ENCODE results near the gene ATP6V1G2. TPM values are rescaled to one million over a fixed set of nuclear protein-coding genes. Genes with fewer than 3 reads are reported as not detected.

Gene ATP6V1G2
- total RNA-seq, 1 experiment from 2014 or later = 1.2 TPM

GRCh38 chr6:31532644-31533454 lies 13.6 kb downstream of the ATP6V1G2 start:
- no peak for DNase-seq (ENCODE audit: unreplicated experiment)
- CTCF ChIA-PET = no interaction called here
- Mint-ChIP-seq H3K27me3 (ENCODE audit: insufficient read depth, unreplicated experiment) (no peaks in the 10 kb centered on the region), H3K36me3 (ENCODE audit: insufficient read depth, unreplicated experiment) (peaks cover 95% of the 10 kb centered on the region), H3K4me3 (ENCODE audit: unreplicated experiment) (no peak overlapping the region), H3K4me1 (ENCODE audit: insufficient read depth, unreplicated experiment) (peaks cover 9% of the 10 kb centered on the region), H3K27ac (ENCODE audit: low read depth, unreplicated experiment) (no peak overlapping the region), H3K9me3 (ENCODE audit: unreplicated experiment) (no peaks in the 10 kb centered on the region)
- POLR2A ChIA-PET = interaction anchor here (0.6 to 2.5 kb wide), 4 partner anchors 9 to 65 kb away, joined by 3 to 19 read pairs (median 5); partner anchors contain the start of gene DDX39B
- intact Hi-C loops (cut with micrococcal nuclease) = no loop called here
- no TSS peak for BruUV-seq (replicated peaks)
- no peak for TF ChIP-seq CTCF (IDR thresholded peaks at IDR 0.05; ENCODE audit: unreplicated experiment)

- Mint-ChIP-seq H3K27me3 (ENCODE audit: insufficient read depth, unreplicated experiment) (no peaks in the 10 kb centered on the region), H3K9me3 (ENCODE audit: unreplicated experiment) (no peaks in the 10 kb centered on the region), H3K27ac (ENCODE audit: low read depth, unreplicated experiment) (no peak overlapping the region), H3K4me3 (ENCODE audit: unreplicated experiment) (no peak overlapping the region), H3K4me1 (ENCODE audit: insufficient read depth, unreplicated experiment) (peaks cover 5% of the 10 kb centered on the region), H3K36me3 (ENCODE audit: insufficient read depth, unreplicated experiment) (peaks cover 91% of the 10 kb centered on the region)
- TF ChIP-seq CTCF (IDR thresholded peaks at IDR 0.05; ENCODE audit: unreplicated experiment) = no peak
- CTCF ChIA-PET = interaction anchor here (0.8 to 1.1 kb wide), 3 partner anchors 14 to 40 kb away, joined by 3 to 4 read pairs (median 3); partner anchors contain the start of gene ATP6V1G2
- no peak for DNase-seq (ENCODE audit: unreplicated experiment)
- intact Hi-C loops (cut with micrococcal nuclease) = no loop called here
- POLR2A ChIA-PET = interaction anchor here (0.6 to 2.5 kb wide), 8 partner anchors 10 to 66 kb away, joined by 3 to 19 read pairs (median 3); partner anchors contain the start of genes ATP6V1G2, DDX39B and MICB
- BruUV-seq (replicated peaks) = no TSS peak
Observed at GRCh38 chr6:31531771-31532643, 14.4 kb downstream of the ATP6V1G2 start.

- Mint-ChIP-seq H3K4me3 (ENCODE audit: unreplicated experiment) (no peak overlapping the region), H3K27me3 (ENCODE audit: insufficient read depth, unreplicated experiment) (no peaks in the 10 kb centered on the region), H3K27ac (ENCODE audit: low read depth, unreplicated experiment) (no peak overlapping the region), H3K4me1 (ENCODE audit: insufficient read depth, unreplicated experiment) (peaks cover 5% of the 10 kb centered on the region), H3K9me3 (ENCODE audit: unreplicated experiment) (no peaks in the 10 kb centered on the region), H3K36me3 (ENCODE audit: insufficient read depth, unreplicated experiment) (peaks cover 82% of the 10 kb centered on the region)
- ChIA-PET CTCF (interaction anchor here (0.8 to 1.1 kb wide), 2 partner anchors 15 to 37 kb away, joined by 3 to 4 read pairs; partner anchors contain the start of gene ATP6V1G2), POLR2A (interaction anchor here (0.9 to 2.5 kb wide), 6 partner anchors 9 to 37 kb away, joined by 3 to 19 read pairs (median 4); partner anchors contain the start of genes ATP6V1G2, DDX39B and MICB)
- no TSS peak for BruUV-seq (replicated peaks)
- no peak for DNase-seq (ENCODE audit: unreplicated experiment)
- intact Hi-C loops (cut with micrococcal nuclease) = no loop called here
- no peak for TF ChIP-seq CTCF (IDR thresholded peaks at IDR 0.05; ENCODE audit: unreplicated experiment)
Observed at GRCh38 chr6:31531162-31531561, 15.2 kb downstream of the ATP6V1G2 start.

- CTCF ChIA-PET = no interaction called here
- Mint-ChIP-seq H3K4me3 (ENCODE audit: unreplicated experiment) (no peak overlapping the region), H3K36me3 (ENCODE audit: insufficient read depth, unreplicated experiment) (peaks cover 77% of the 10 kb centered on the region), H3K27me3 (ENCODE audit: insufficient read depth, unreplicated experiment) (no peaks in the 10 kb centered on the region), H3K27ac (ENCODE audit: low read depth, unreplicated experiment) (no peak overlapping the region), H3K4me1 (ENCODE audit: insufficient read depth, unreplicated experiment) (peaks cover under 1% of the 10 kb centered on the region), H3K9me3 (ENCODE audit: unreplicated experiment) (no peaks in the 10 kb centered on the region)
- intact Hi-C loops (cut with micrococcal nuclease) = no loop called here
- no peak for DNase-seq (ENCODE audit: unreplicated experiment)
- BruUV-seq (replicated peaks) = TSS peak; percentile 13
- TF ChIP-seq CTCF (IDR thresholded peaks at IDR 0.05; ENCODE audit: unreplicated experiment) = no peak
- POLR2A ChIA-PET = interaction anchor here (0.7 to 2.5 kb wide), 4 partner anchors 11 to 122 kb away, joined by 3 to 19 read pairs (median 4); partner anchors contain the start of genes BAG6, DDX39B and MICB
Observed at GRCh38 chr6:31530659-31531058, 15.7 kb downstream of the ATP6V1G2 start.

Measured in MCF 10A (cell line).